HEK293T (cell line): ENCODE data around the gene TMEM178B.

Experiments used
- CTCF ChIA-PET: fragments of 350-600 bp; formaldehyde crosslinking; extraction: SDS; loops from one replicate; lab custom pipeline; 2021; ENCODE audit warnings: antibody characterized with exemption, inconsistent platforms; lab: Yijun Ruan, JAX
- POLR2A ChIA-PET: fragments of 350-600 bp; formaldehyde crosslinking; extraction: SDS; loops from one replicate; lab custom pipeline; 2020; ENCODE audit warnings: antibody characterized with exemption, inconsistent platforms; lab: Yijun Ruan, JAX
- DNase-seq: peaks from one replicate; pipeline ENCODE4 v3.0.0; 2012; ENCODE audit warnings: mixed read lengths; ENCODE audit errors: extremely low spot score
- ARNT ChIP-seq: fragments of 450-650 bp; IDR thresholded peaks from 2 replicates; pipeline ENCODE4 v1.6.1; 2017; ENCODE audit warnings: mild to moderate bottlenecking
- BHLHE40 ChIP-seq: fragments of 450-650 bp; IDR thresholded peaks from 2 replicates; pipeline ENCODE4 v1.6.1; 2016; ENCODE audit warnings: mild to moderate bottlenecking, moderate library complexity, borderline replicate concordance
- CTBP1 ChIP-seq: fragments of 450-650 bp; IDR thresholded peaks from 2 replicates; pipeline ENCODE4 v1.6.1; 2016; ENCODE audit warnings: borderline replicate concordance
- ELF4 ChIP-seq: fragments of 450-650 bp; IDR thresholded peaks from 2 replicates; pipeline ENCODE4 v1.6.1; 2017; ENCODE audit warnings: antibody characterized with exemption
- FOXA1 ChIP-seq: fragments of 450-650 bp; IDR thresholded peaks from 2 replicates; pipeline ENCODE4 v1.6.1; 2016; ENCODE audit warnings: mild to moderate bottlenecking
- FOXK2 ChIP-seq: fragments of 450-650 bp; IDR thresholded peaks from 2 replicates; pipeline ENCODE4 v1.6.1; 2016; ENCODE audit warnings: mild to moderate bottlenecking
- FOXM1 ChIP-seq: fragments of 450-650 bp; IDR thresholded peaks from 2 replicates; pipeline ENCODE4 v1.6.1; 2017; ENCODE audit warnings: mild to moderate bottlenecking, borderline replicate concordance
- HDGF ChIP-seq: fragments of 450-650 bp; IDR thresholded peaks from 2 replicates; pipeline ENCODE4 v1.6.1; 2017; ENCODE audit warnings: antibody characterized with exemption, borderline replicate concordance
- L3MBTL2 ChIP-seq: fragments of 450-650 bp; conservative IDR thresholded peaks from 2 replicates; pipeline ENCODE4 v1.6.1; 2016; ENCODE audit warnings: mild to moderate bottlenecking
- LEF1 ChIP-seq: fragments of 450-650 bp; IDR thresholded peaks from 2 replicates; pipeline ENCODE4 v1.6.1; 2017; ENCODE audit warnings: mild to moderate bottlenecking, borderline replicate concordance
- NFRKB ChIP-seq: fragments of 450-650 bp; IDR thresholded peaks from 2 replicates; pipeline ENCODE4 v1.6.1; 2016; ENCODE audit warnings: mild to moderate bottlenecking, moderate library complexity
- PKNOX1 ChIP-seq: fragments of 450-650 bp; IDR thresholded peaks from 2 replicates; pipeline ENCODE4 v1.6.1; 2016
- SP1 ChIP-seq: fragments of 450-650 bp; IDR thresholded peaks from 2 replicates; pipeline ENCODE4 v1.6.1; 2017
- SUZ12 ChIP-seq: fragments of 450-650 bp; IDR thresholded peaks from 2 replicates; pipeline ENCODE4 v1.6.1; 2016; ENCODE audit warnings: mild to moderate bottlenecking
- TARDBP ChIP-seq: fragments of 450-650 bp; IDR thresholded peaks from 2 replicates; pipeline ENCODE4 v1.6.1; 2016
- ZNF384 ChIP-seq: fragments of 450-650 bp; IDR thresholded peaks from 2 replicates; pipeline ENCODE4 v1.6.1; 2016

The TMEM178B gene

GRCh38 chr7:141234335-141235105 lies 160.7 kb downstream of the TMEM178B start:
- TF ChIP-seq LEF1 (no peak), FOXK2 (no peak), ARNT (no peak), CTBP1 (no peak), TARDBP (no peak), FOXM1 (no peak), FOXA1 (no peak), NFRKB (no peak), L3MBTL2 (no peak), SP1 (no peak), HDGF (no peak), PKNOX1 (no peak), SUZ12 (no peak), ELF4 (no peak), BHLHE40 (no peak), ZNF384 (no peak)
- POLR2A ChIA-PET = interaction anchor here (0.6 kb wide), 1 partner anchor 732 kb away, joined by 3 read pairs; no protein-coding TSS in a partner anchor
- CTCF ChIA-PET = interaction anchor here (1.0 to 1.3 kb wide), 2 partner anchors 13 to 14 kb away, joined by 3 read pairs; no protein-coding TSS in a partner anchor
- DNase-seq = no peak

GRCh38 chr7:141235656-141236055 lies 161.8 kb downstream of the TMEM178B start:
- POLR2A ChIA-PET = no interaction called here

GRCh38 chr7:141238596-141239243 lies 164.9 kb downstream of the TMEM178B start:
- DNase-seq = no peak
- TF ChIP-seq PKNOX1 (no peak), L3MBTL2 (no peak), BHLHE40 (no peak), SP1 (no peak), FOXK2 (no peak), ELF4 (no peak), FOXA1 (no peak), SUZ12 (no peak), NFRKB (no peak), TARDBP (no peak), ARNT (no peak), ZNF384 (no peak)
- ChIA-PET CTCF (no interaction called here), POLR2A (no interaction called here)

More at GRCh38 chr7:141235656-141236055, 161.8 kb downstream of the TMEM178B start:
- TF ChIP-seq SUZ12 = no peak
- TF ChIP-seq ELF4 = no peak
- DNase-seq = no peak
- CTCF ChIA-PET = interaction anchor here (1.0 to 1.1 kb wide), 2 partner anchors 29 to 298 kb away, joined by 3 to 4 read pairs; no protein-coding TSS in a partner anchor

GRCh38 chr7:141239661-141240060 lies 165.8 kb downstream of the TMEM178B start:
- ChIA-PET CTCF (interaction anchor here (1.1 kb wide), 1 partner anchor 8 kb away, joined by 4 read pairs; no protein-coding TSS in a partner anchor), POLR2A (no interaction called here)
- no peak for TF ChIP-seq FOXA1
- TF ChIP-seq BHLHE40 = no peak
- no peak for TF ChIP-seq FOXM1
- TF ChIP-seq HDGF = no peak
- no peak for TF ChIP-seq ELF4
- no peak for TF ChIP-seq CTBP1
- no peak for TF ChIP-seq SP1
- TF ChIP-seq L3MBTL2 = no peak
- no peak for TF ChIP-seq NFRKB
- TF ChIP-seq ARNT = no peak
- DNase-seq = no peak

- TF ChIP-seq ELF4 = no peak
- no peak for TF ChIP-seq SP1
- no peak for TF ChIP-seq SUZ12
- no peak for TF ChIP-seq FOXK2
- TF ChIP-seq ZNF384 = no peak
- no peak for TF ChIP-seq HDGF
- no peak for TF ChIP-seq BHLHE40
- TF ChIP-seq FOXM1 = no peak
- no peak for TF ChIP-seq LEF1
- no peak for TF ChIP-seq NFRKB
- no peak for TF ChIP-seq CTBP1
- no peak for TF ChIP-seq PKNOX1
- TF ChIP-seq FOXA1 = no peak
- TF ChIP-seq TARDBP = no peak
- no peak for TF ChIP-seq ARNT
- no peak for TF ChIP-seq L3MBTL2
- ChIA-PET CTCF (no interaction called here), POLR2A (no interaction called here)
- no peak for DNase-seq
These were observed 168.7 kb downstream of the TMEM178B start for GRCh38 chr7:141242568-141242967.

GRCh38 chr7:141243368-141243767 lies 169.5 kb downstream of the TMEM178B start:
- ChIA-PET POLR2A (no interaction called here), CTCF (no interaction called here)
- TF ChIP-seq SUZ12 = no peak
- no peak for TF ChIP-seq LEF1
- no peak for TF ChIP-seq ARNT
- TF ChIP-seq HDGF = no peak
- TF ChIP-seq L3MBTL2 = no peak
- no peak for TF ChIP-seq NFRKB
- TF ChIP-seq FOXM1 = no peak
- no peak for TF ChIP-seq BHLHE40
- TF ChIP-seq PKNOX1 = no peak
- TF ChIP-seq ELF4 = no peak
- DNase-seq = no peak
